ENCODE data around the gene CACNA1C. TPM values are rescaled to one million over a fixed set of nuclear protein-coding genes. Genes with fewer than 3 reads are reported as not detected.

CACNA1C gene
- total RNA-seq, 2 donors from 2014 or later: 0.86 to 6.3 TPM

DNA sequence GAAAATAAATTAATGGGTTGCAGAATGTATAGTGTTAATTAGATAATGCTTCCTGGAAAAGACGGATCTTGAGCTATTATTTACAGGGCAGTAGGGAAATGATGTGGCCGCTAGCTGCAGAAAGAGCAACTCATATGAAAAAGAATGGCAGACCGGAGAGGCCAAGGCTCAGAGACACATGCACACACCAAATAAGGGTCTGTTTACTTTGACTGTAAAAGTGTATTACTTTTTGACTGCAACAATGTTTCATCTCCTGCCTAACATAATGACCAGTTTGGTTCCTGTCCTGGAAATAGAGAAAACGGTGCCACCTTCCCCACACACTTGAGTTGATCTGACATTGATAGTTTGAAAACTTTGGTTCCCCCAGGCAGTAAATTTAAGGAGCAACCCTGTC, 290.9 kb downstream of the CACNA1C start:
- Histone ChIP-seq H3K27ac (ENCODE audit: low read depth, low read length) (no peak overlapping the region), H3K27me3 (ENCODE audit: control insufficient read depth, insufficient read depth, low read length, poor library complexity, severe bottlenecking) (no peaks in the 10 kb centered on the region), H3K9me3 (ENCODE audit: control insufficient read depth, low read length) (no peaks in the 10 kb centered on the region), H3K4me3 (ENCODE audit: low read length) (no peak overlapping the region), H3K4me1 (ENCODE audit: control insufficient read depth, insufficient read depth, low read length) (peaks cover 2% of the 10 kb centered on the region), H3K9ac (ENCODE audit: extremely low read depth, low read length, poor library complexity, severe bottlenecking) (no peak overlapping the region), H3K36me3 (ENCODE audit: control insufficient read depth, insufficient read depth, low read length) (no peaks in the 10 kb centered on the region)
- H3K4me3 Mint-ChIP-seq: no peak overlapping the region
- peaks cover 16% of the 10 kb centered on the region for H3K27me3 Mint-ChIP-seq (ENCODE audit: insufficient read depth)
- peaks cover 33% of the 10 kb centered on the region for H3K4me1 Mint-ChIP-seq
- no peaks in the 10 kb centered on the region for H3K36me3 Mint-ChIP-seq (ENCODE audit: low read depth)
- no peaks in the 10 kb centered on the region for H3K9me3 Mint-ChIP-seq
- DNase-seq: peak; percentile 32
- H3K27ac Mint-ChIP-seq: no peak overlapping the region
- TF ChIP-seq, protein P1, sequence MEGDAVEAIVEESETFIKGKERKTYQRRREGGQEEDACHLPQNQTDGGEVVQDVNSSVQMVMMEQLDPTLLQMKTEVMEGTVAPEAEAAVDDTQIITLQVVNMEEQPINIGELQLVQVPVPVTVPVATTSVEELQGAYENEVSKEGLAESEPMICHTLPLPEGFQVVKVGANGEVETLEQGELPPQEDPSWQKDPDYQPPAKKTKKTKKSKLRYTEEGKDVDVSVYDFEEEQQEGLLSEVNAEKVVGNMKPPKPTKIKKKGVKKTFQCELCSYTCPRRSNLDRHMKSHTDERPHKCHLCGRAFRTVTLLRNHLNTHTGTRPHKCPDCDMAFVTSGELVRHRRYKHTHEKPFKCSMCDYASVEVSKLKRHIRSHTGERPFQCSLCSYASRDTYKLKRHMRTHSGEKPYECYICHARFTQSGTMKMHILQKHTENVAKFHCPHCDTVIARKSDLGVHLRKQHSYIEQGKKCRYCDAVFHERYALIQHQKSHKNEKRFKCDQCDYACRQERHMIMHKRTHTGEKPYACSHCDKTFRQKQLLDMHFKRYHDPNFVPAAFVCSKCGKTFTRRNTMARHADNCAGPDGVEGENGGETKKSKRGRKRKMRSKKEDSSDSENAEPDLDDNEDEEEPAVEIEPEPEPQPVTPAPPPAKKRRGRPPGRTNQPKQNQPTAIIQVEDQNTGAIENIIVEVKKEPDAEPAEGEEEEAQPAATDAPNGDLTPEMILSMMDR (conservative IDR thresholded peaks at IDR 0.05): no peak
- WGBS, 2 experiments (ENCODE audit: insufficient coverage in 1 of 2, insufficient read length in 1 of 2): 89 to 90% methylated on average over 3 to 4 of the region's 4 CpGs

DNA sequence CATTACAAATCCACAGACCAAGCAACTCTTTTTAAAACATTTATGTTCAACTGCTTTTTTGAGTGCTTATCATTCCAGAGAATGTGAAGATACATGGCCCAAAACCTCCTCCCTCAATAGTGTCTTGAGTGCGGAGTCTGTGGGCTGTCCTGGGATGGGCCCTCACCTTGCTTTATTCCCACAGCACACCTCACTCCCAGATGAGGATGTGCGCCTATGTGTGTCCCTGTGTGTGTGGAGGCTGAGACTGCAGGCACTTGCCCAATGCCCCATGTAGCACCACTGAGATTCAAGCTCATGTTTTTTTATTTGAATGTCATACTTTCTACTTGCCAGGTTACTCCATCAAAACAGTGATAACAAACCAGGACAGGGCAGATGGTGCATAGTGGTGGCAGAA, 291.7 kb downstream of the CACNA1C start:
- no peak overlapping the region for H3K4me3 Mint-ChIP-seq
- H3K27me3 Mint-ChIP-seq (ENCODE audit: insufficient read depth): peaks cover 16% of the 10 kb centered on the region
- no peaks in the 10 kb centered on the region for H3K36me3 Mint-ChIP-seq (ENCODE audit: low read depth)
- Histone ChIP-seq H3K9me3 (ENCODE audit: control insufficient read depth, low read length) (no peaks in the 10 kb centered on the region), H3K4me1 (ENCODE audit: control insufficient read depth, insufficient read depth, low read length) (peaks cover 2% of the 10 kb centered on the region), H3K9ac (ENCODE audit: extremely low read depth, low read length, poor library complexity, severe bottlenecking) (no peak overlapping the region), H3K27me3 (ENCODE audit: control insufficient read depth, insufficient read depth, low read length, poor library complexity, severe bottlenecking) (no peaks in the 10 kb centered on the region), H3K36me3 (ENCODE audit: control insufficient read depth, insufficient read depth, low read length) (no peaks in the 10 kb centered on the region), H3K27ac (ENCODE audit: low read depth, low read length) (no peak overlapping the region), H3K4me3 (ENCODE audit: low read length) (no peak overlapping the region)
- peaks cover 33% of the 10 kb centered on the region for H3K4me1 Mint-ChIP-seq
- no peaks in the 10 kb centered on the region for H3K9me3 Mint-ChIP-seq
- WGBS, 2 experiments (ENCODE audit: insufficient coverage in 1 of 2, insufficient read length in 1 of 2): 72 to 77% methylated on average over 2 of the region's 2 CpGs
- DNase-seq: peak; percentile 48
- TF ChIP-seq, protein P1 (conservative IDR thresholded peaks at IDR 0.05): no peak
- H3K27ac Mint-ChIP-seq: no peak overlapping the region

DNA sequence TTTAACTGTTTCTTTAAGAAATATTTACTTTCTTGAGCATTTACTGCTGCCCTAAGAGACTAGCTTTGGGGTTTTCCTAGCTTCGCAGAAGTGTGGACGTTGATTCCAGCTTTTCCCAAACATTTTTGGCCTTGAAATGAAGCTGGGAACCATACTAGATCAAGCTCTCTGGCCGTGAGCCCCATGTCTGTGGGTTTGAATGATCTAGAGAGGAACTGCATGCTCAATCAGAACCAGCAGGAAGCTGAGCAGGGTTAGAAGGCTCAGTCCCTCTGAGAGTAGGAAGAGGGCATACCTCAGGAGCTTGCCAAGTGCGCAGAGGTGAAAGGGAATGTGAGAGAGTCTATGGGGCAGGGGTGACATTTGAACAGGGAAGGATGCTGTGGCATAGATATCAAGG, 292.1 kb downstream of the CACNA1C start:
- no peaks in the 10 kb centered on the region for H3K9me3 ChIP-seq (ENCODE audit: control insufficient read depth, low read length)
- H3K27me3 Mint-ChIP-seq (ENCODE audit: insufficient read depth): peaks cover 16% of the 10 kb centered on the region
- H3K36me3 Mint-ChIP-seq (ENCODE audit: low read depth): no peaks in the 10 kb centered on the region
- no peaks in the 10 kb centered on the region for H3K9me3 Mint-ChIP-seq
- 84 to 93% methylated on average over 3 to 4 of the region's 4 CpGs for WGBS, 2 experiments (ENCODE audit: insufficient coverage in 1 of 2, insufficient read length in 1 of 2)
- no peak overlapping the region for H3K4me3 Mint-ChIP-seq
- H3K27ac Mint-ChIP-seq: no peak overlapping the region
- no peaks in the 10 kb centered on the region for H3K27me3 ChIP-seq (ENCODE audit: control insufficient read depth, insufficient read depth, low read length, poor library complexity, severe bottlenecking)
- no peak overlapping the region for H3K27ac ChIP-seq (ENCODE audit: low read depth, low read length)
- TF ChIP-seq, protein P1 (conservative IDR thresholded peaks at IDR 0.05): no peak
- peaks cover 33% of the 10 kb centered on the region for H3K4me1 Mint-ChIP-seq
- H3K4me1 ChIP-seq (ENCODE audit: control insufficient read depth, insufficient read depth, low read length): peaks cover 2% of the 10 kb centered on the region
- no peak overlapping the region for H3K9ac ChIP-seq (ENCODE audit: extremely low read depth, low read length, poor library complexity, severe bottlenecking)
- no peak overlapping the region for H3K4me3 ChIP-seq (ENCODE audit: low read length)
- DNase-seq: peak; percentile 45
- no peaks in the 10 kb centered on the region for H3K36me3 ChIP-seq (ENCODE audit: control insufficient read depth, insufficient read depth, low read length)

All from endodermal cell (in vitro differentiated cells).